ENCODE results near the gene HACD3. TPM values are rescaled to one million over a fixed set of nuclear protein-coding genes. Genes with fewer than 3 reads are reported as not detected.
A peak's percentile ranks its signal among the peaks of the same experiment; 100 is the strongest.

Gene HACD3
- total RNA-seq, result 10 to 100 TPM; 31.3 to 50.9 (median 36.9) TPM

DNA sequence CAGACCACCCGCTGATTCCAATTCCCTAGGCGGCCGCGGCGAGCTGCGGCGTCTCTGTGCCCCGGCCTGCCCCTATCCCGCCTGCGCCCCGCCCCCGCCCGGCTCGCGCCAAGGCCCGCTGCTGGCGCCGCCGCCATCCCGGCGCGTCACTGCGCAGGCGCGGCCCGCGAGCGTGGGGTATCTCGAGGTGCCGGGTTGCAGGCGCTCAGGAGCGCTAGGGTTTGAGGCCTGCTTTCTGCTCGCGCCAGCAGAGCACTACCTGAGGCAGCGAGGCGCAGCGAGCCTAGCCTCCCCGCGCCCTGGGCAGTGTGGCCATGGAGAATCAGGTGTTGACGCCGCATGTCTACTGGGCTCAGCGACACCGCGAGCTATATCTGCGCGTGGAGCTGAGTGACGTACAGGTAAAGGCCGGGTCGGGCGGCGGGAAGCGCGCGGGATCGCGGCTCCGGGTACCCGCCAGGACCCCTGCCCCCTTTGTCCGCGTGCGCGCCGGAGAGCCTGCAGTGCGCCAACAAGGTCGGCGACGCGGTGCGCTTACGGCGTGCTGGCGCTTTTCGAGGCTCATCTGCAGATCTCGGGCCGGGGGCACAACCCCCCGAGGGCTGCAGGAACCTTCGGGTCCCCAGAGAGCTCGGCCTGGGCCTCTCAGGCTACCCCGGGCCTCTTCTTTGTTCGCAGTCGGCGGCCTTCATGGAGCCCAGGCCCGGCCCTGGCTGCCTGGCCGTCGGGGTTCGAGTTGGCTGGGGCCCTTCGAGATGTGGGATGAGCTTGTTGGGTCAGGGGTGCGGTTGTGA, at the start of gene HACD3:
Gene HACD3 (plus strand): TSS at position 146 of the 794 bp plus-strand sequence. CDS start 169 bp downstream, at position 315.
- peak; percentile 96 for ATAC-seq (ENCODE audit: low FRiP score)
- peak; percentile 54 for DNase-seq (ENCODE audit: low spot score)
- TF ChIP-seq, protein P1, sequence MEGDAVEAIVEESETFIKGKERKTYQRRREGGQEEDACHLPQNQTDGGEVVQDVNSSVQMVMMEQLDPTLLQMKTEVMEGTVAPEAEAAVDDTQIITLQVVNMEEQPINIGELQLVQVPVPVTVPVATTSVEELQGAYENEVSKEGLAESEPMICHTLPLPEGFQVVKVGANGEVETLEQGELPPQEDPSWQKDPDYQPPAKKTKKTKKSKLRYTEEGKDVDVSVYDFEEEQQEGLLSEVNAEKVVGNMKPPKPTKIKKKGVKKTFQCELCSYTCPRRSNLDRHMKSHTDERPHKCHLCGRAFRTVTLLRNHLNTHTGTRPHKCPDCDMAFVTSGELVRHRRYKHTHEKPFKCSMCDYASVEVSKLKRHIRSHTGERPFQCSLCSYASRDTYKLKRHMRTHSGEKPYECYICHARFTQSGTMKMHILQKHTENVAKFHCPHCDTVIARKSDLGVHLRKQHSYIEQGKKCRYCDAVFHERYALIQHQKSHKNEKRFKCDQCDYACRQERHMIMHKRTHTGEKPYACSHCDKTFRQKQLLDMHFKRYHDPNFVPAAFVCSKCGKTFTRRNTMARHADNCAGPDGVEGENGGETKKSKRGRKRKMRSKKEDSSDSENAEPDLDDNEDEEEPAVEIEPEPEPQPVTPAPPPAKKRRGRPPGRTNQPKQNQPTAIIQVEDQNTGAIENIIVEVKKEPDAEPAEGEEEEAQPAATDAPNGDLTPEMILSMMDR (IDR thresholded peaks at IDR 0.05), result no peak

- TF ChIP-seq, protein P1 (IDR thresholded peaks at IDR 0.05), result no peak
- DNase-seq (ENCODE audit: low spot score) (no peak), ATAC-seq (ENCODE audit: low FRiP score) (no peak)
Observed at GRCh38 chr15:65484876-65485275, 45.4 kb upstream of the HACD3 start.

DNA sequence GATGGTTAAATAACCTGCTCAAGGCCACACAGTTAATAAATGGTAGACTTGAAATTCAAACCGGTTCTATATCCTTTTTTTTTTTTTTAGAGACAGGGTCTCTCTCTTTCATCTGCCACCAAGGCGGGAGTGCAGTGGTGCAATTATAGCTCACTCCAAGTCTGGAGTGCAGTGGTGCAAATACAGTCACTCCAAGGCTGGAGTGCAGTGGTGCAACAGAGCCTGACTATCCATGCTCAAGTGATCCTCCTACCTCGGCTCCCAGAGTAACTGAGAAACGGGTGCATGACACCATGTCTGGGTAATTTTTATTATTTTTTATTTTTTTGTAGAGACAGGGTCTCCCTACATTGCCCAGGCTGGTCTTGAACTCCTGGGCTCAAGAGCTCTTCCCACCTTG, 36.2 kb upstream of the HACD3 start:
- ATAC-seq (ENCODE audit: low FRiP score) (no peak), DNase-seq (ENCODE audit: low spot score) (no peak)
- TF ChIP-seq, protein P1 (IDR thresholded peaks at IDR 0.05), result no peak

DNA sequence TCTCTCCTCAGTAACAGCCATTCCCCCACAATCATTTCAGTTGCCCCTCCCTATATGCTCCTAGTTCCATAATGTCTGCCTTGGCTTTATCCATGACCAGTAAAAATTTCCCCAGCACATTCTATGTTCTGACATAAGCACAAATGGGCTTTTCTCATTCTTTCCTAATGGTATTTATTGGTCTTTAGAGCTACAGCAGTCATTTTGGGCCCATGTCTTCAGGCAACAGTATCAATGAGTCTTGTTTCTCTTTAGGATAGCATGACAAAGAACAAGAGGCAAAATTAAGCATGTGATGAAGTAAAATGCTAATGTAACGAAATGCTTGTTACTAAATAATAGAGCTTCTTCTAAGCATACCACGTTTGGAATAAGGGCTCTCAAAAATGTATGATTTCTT, 20.9 kb upstream of the HACD3 start:
- TF ChIP-seq, protein P1 (IDR thresholded peaks at IDR 0.05), result no peak
- DNase-seq (ENCODE audit: low spot score), result no peak
- ATAC-seq (ENCODE audit: low FRiP score), result no peak

- ATAC-seq (ENCODE audit: low FRiP score) (no peak), DNase-seq (ENCODE audit: low spot score) (no peak)
- TF ChIP-seq, protein P1 (IDR thresholded peaks at IDR 0.05), result no peak
Observed at GRCh38 chr15:65512189-65512588, 18.1 kb upstream of the HACD3 start.

DNA sequence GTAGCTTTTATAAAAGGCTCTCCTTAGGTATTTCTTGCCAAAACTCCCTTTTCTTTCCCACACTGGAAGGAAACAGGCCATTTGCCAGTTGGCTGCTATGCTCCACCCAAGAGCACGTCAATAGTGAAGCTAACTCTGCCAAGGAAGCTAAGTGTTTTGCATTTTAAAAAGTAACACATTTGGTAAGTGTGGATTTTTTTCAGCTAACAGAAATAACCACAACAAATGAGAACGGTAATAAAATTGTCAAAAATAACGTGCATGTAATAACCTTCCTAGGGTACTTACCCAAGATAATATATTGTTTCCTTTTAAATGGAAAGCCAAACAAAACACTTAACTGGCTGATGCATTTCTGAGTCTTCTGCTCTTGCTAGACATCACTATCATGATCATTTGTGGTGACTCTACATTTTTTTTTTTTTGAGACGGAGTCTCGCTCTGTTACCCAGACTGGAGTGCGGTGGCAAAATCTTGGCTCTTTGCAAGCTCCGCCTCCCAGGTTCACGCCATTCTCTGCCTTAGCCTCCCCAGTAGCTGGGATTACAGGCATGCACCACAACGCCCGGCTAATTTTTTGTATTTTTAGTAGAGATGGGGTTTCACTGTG, 17.4 kb upstream of the HACD3 start:
- TF ChIP-seq, protein P1 (IDR thresholded peaks at IDR 0.05), result no peak
- ATAC-seq (ENCODE audit: low FRiP score) (peak; percentile 69), DNase-seq (ENCODE audit: low spot score) (no peak)
